Fibroblast of pulmonary artery (primary cell): ENCODE measurements around the gene MPRIP.

Experiments used
- DNase-seq: peaks from one replicate; pipeline ENCODE4 v3.0.0-alpha.2; 2010; ENCODE audit warnings: low read depth
- H3K4me3 ChIP-seq: replicated peaks from 2 replicates; pipeline ENCODE4 v1.5.1; 2011; ENCODE audit warnings: low read depth, mild to moderate bottlenecking, control low read depth, low read length, moderate library complexity
- CTCF ChIP-seq: IDR thresholded peaks from 2 replicates; pipeline ENCODE4 v1.5.1; 2011; ENCODE audit warnings: mild to moderate bottlenecking, control low read depth, low read length, inconsistent platforms; ENCODE audit errors: missing control alignments

MPRIP gene

GRCh38 chr17:17115620-17116019 lies 73.4 kb downstream of the MPRIP start:
- no peak overlapping the region for H3K4me3 ChIP-seq
- no peak for TF ChIP-seq CTCF
- DNase-seq = no peak

GRCh38 chr17:17116406-17116805 lies 74.1 kb downstream of the MPRIP start:
- TF ChIP-seq CTCF = no peak
- DNase-seq = no peak

GRCh38 chr17:17117923-17118322 lies 75.7 kb downstream of the MPRIP start:
- H3K4me3 ChIP-seq = no peak overlapping the region
- DNase-seq = no peak
- TF ChIP-seq CTCF = no peak

More at GRCh38 chr17:17116406-17116805, 74.1 kb downstream of the MPRIP start:
- no peak overlapping the region for H3K4me3 ChIP-seq

DNA sequence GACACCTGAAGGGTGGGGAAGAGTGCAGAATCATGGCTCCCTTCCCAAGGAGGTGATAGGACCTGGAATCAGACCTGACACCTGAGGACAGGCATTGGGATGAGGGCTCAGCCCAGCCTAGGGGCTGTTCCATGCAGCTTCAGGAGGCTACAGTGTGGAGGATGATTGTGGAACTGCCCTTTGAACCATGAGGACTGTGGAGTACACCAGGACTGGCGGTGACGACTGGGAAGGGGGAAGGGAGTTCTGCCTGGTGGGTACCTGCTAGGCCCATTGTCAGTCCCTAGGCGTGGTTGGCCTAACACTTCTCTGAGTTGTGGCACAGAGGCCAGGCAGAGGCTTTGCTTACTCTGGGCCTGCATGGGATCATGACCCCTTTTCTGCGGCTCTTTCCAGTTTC lies 76.1 kb downstream of the MPRIP start:
- no peak for DNase-seq
- no peak overlapping the region for H3K4me3 ChIP-seq

DNA sequence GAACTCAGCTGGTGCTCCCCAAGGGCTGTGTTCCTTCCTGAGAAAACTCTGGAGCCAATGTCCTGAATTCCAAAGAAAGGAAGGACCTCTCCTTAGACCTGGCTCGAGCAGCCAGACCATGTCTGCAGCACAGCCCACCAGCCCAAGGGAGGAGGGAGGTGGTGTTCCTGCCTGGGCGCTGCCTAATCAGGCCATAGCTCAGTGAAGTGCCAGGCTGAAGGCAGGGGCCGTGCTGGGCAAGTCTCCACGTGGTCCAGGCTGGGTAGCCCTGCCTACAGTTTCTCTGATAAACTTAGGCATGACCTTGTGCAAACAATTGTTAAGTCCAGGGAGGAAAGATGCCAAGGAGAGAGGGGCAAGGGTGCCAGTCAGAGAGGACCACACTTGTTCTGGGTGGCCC lies 76.8 kb downstream of the MPRIP start:
- H3K4me3 ChIP-seq = no peak overlapping the region
- no peak for TF ChIP-seq CTCF
- DNase-seq = no peak

More for the DNA sequence above, 76.1 kb downstream of the MPRIP start:
- TF ChIP-seq CTCF = no peak

GRCh38 chr17:17119533-17119932 lies 77.3 kb downstream of the MPRIP start:
- TF ChIP-seq CTCF = no peak
- peak; percentile 37 for DNase-seq
- H3K4me3 ChIP-seq = no peak overlapping the region

GRCh38 chr17:17120294-17120693 lies 78.0 kb downstream of the MPRIP start:
- TF ChIP-seq CTCF = no peak
- no peak overlapping the region for H3K4me3 ChIP-seq
- no peak for DNase-seq
